CD4-positive, CD25-positive, alpha-beta regulatory T cell (primary cell): ENCODE measurements around the gene CIROP. TPM values are rescaled to one million over a fixed set of nuclear protein-coding genes. Genes with fewer than 3 reads are reported as not detected.

Source experiments
- ATAC-seq, 2 donors: fragments of 150-1000 bp; cut with Tn5 transposase; one replicate each; pipeline ENCODE4 v1.10.0; 2021; ENCODE audit warnings: low read depth in 2 of 2, moderate number of reproducible peaks in 2 of 2, moderate library complexity in 1 of 2
- DNase-seq, 3 donors: peaks; one replicate each; pipeline versions ENCODE4 v3.0.0 to v3.0.0-alpha.2; 2012 to 2022; ENCODE audit warnings: mixed read lengths in 1 of 3
- H3K27ac ChIP-seq: one replicate; pipeline ENCODE4 v1.7.0; 2013; ENCODE audit warnings: mild to moderate bottlenecking, low read length; ENCODE audit not compliant: insufficient read depth, poor library complexity, severe bottlenecking
- H3K27me3 ChIP-seq: one replicate; pipeline ENCODE4 v1.7.0; 2013; ENCODE audit warnings: low read length; ENCODE audit not compliant: control insufficient read depth, insufficient read depth
- H3K36me3 ChIP-seq: one replicate; pipeline ENCODE4 v1.7.0; 2013; ENCODE audit warnings: mild to moderate bottlenecking, low read length, moderate library complexity; ENCODE audit not compliant: control insufficient read depth, insufficient read depth
- H3K4me1 ChIP-seq: 2 replicates; pipeline ENCODE4 v1.7.0; 2013; ENCODE audit warnings: mild to moderate bottlenecking, low read length; ENCODE audit not compliant: insufficient read depth, control insufficient read depth, poor library complexity, severe bottlenecking
- H3K4me3 ChIP-seq: one replicate; pipeline ENCODE4 v1.7.0; 2013; ENCODE audit warnings: low read depth, mild to moderate bottlenecking, low read length, moderate library complexity
- H3K9me3 ChIP-seq, 2 experiments: 1 replicate in 1 of 2; 2 replicates in 1 of 2; pipeline ENCODE4 v1.7.0; 2013; ENCODE audit warnings: low read length in 2 of 2, mild to moderate bottlenecking in 1 of 2, moderate library complexity in 1 of 2; ENCODE audit not compliant: control insufficient read depth in 2 of 2
- H3K27ac Mint-ChIP-seq, 3 donors: one replicate each; pipeline ENCODE4 v1.8.0; 2020 to 2022; ENCODE audit warnings: mild to moderate bottlenecking in 3 of 3, mixed read lengths in 3 of 3, moderate library complexity in 2 of 3
- H3K27me3 Mint-ChIP-seq: one replicate; pipeline ENCODE4 v1.8.0; 2022; ENCODE audit warnings: mild to moderate bottlenecking, mixed read lengths
- H3K36me3 Mint-ChIP-seq: one replicate; pipeline ENCODE4 v1.8.0; 2020; ENCODE audit warnings: mixed read lengths
- H3K4me1 Mint-ChIP-seq, 4 donors: one replicate each; pipeline ENCODE4 v1.8.0; 2020 to 2022; ENCODE audit warnings: mixed read lengths in 4 of 4, mild to moderate bottlenecking in 1 of 4
- H3K4me3 Mint-ChIP-seq, 4 donors: one replicate each; pipeline ENCODE4 v1.8.0; 2020 to 2022; ENCODE audit warnings: mild to moderate bottlenecking in 4 of 4, mixed read lengths in 4 of 4, moderate library complexity in 3 of 4
- H3K9me3 Mint-ChIP-seq, 7 donors: one replicate each; pipeline ENCODE4 v1.8.0; 2020 to 2022; ENCODE audit warnings: mixed read lengths in 7 of 7, mild to moderate bottlenecking in 3 of 7, moderate library complexity in 2 of 7
- polyA plus RNA-seq, 4 donors: library from polyadenylated mRNA; unstranded; fragments of 300-500 nt; fragmentation: Illumina TruSeq; gene quantifications; one replicate each; pipeline ENCODE4 v1.2.3, GENCODE V29; 2021
- total RNA-seq: library from RNA; stranded (reverse); gene quantifications from one replicate; pipeline ENCODE4 v1.2.3, GENCODE V29; 2022

CIROP gene
- total and polyA plus RNA-seq, 5 donors from 2014 or later, result 0.23 TPM; not detected in 4

- Histone ChIP-seq H3K4me3 (no peak overlapping the region), H3K4me1 (no peaks in the 10 kb centered on the region), H3K36me3 (no peaks in the 10 kb centered on the region), H3K27me3 (peaks cover 11% of the 10 kb centered on the region), H3K9me3 (no peaks in the 10 kb centered on the region), H3K27ac (no peak overlapping the region)
- DNase-seq, result no peak
- H3K27me3 Mint-ChIP-seq, result peaks cover 11% of the 10 kb centered on the region
- ATAC-seq, result no peak
- H3K36me3 Mint-ChIP-seq, result no peaks in the 10 kb centered on the region
- H3K9me3 Mint-ChIP-seq, result peaks cover 0 to 1% (median 0%) of the 10 kb centered on the region in 7 donors
- H3K27ac Mint-ChIP-seq, result no peak overlapping the region
- H3K4me1 Mint-ChIP-seq, result no peaks in the 10 kb centered on the region
- no peak overlapping the region for H3K4me3 Mint-ChIP-seq
Measured at GRCh38 chr14:23146351-23146910, 41.6 kb upstream of the CIROP start.

- no peak overlapping the region for H3K27ac Mint-ChIP-seq
- Histone ChIP-seq H3K27ac (no peak overlapping the region), H3K9me3 (no peaks in the 10 kb centered on the region), H3K4me1 (no peaks in the 10 kb centered on the region), H3K36me3 (no peaks in the 10 kb centered on the region), H3K27me3 (peaks cover 11% of the 10 kb centered on the region), H3K4me3 (no peak overlapping the region)
- H3K4me3 Mint-ChIP-seq, result no peak overlapping the region
- H3K36me3 Mint-ChIP-seq, result no peaks in the 10 kb centered on the region
- peaks cover 0 to 1% (median 0%) of the 10 kb centered on the region in 7 donors for H3K9me3 Mint-ChIP-seq
- DNase-seq (no peak), ATAC-seq (no peak)
- no peaks in the 10 kb centered on the region for H3K4me1 Mint-ChIP-seq
- H3K27me3 Mint-ChIP-seq, result peaks cover 11% of the 10 kb centered on the region
Measured at GRCh38 chr14:23145794-23146350, 41.1 kb upstream of the CIROP start.

- no peaks in the 10 kb centered on the region for H3K36me3 Mint-ChIP-seq
- H3K27ac ChIP-seq, result no peak overlapping the region
- H3K9me3 Mint-ChIP-seq, result no peaks in the 10 kb centered on the region
- no peaks in the 10 kb centered on the region for H3K36me3 ChIP-seq
- H3K4me1 ChIP-seq, result no peaks in the 10 kb centered on the region
- H3K4me3 ChIP-seq, result no peak overlapping the region
- peaks cover 11% of the 10 kb centered on the region for H3K27me3 ChIP-seq
- no peaks in the 10 kb centered on the region for H3K4me1 Mint-ChIP-seq
- H3K27ac Mint-ChIP-seq, result no peak overlapping the region
- H3K4me3 Mint-ChIP-seq, result no peak overlapping the region
- ATAC-seq (no peak), DNase-seq (no peak)
- H3K9me3 ChIP-seq, result no peaks in the 10 kb centered on the region
- peaks cover 5% of the 10 kb centered on the region for H3K27me3 Mint-ChIP-seq
Measured at GRCh38 chr14:23143911-23144310, 39.1 kb upstream of the CIROP start.

GRCh38 chr14:23142826-23143225 lies 38.0 kb upstream of the CIROP start:
- Mint-ChIP-seq H3K27ac (no peak overlapping the region), H3K9me3 (no peaks in the 10 kb centered on the region), H3K4me3 (no peak overlapping the region), H3K4me1 (no peaks in the 10 kb centered on the region), H3K27me3 (peaks cover 5% of the 10 kb centered on the region), H3K36me3 (no peaks in the 10 kb centered on the region)
- Histone ChIP-seq H3K36me3 (no peaks in the 10 kb centered on the region), H3K4me3 (no peak overlapping the region), H3K4me1 (no peaks in the 10 kb centered on the region), H3K27ac (no peak overlapping the region), H3K27me3 (peaks cover 11% of the 10 kb centered on the region), H3K9me3 (no peaks in the 10 kb centered on the region)
- no peak for ATAC-seq
- no peak for DNase-seq

- Histone ChIP-seq H3K4me3 (no peak overlapping the region), H3K9me3 (no peaks in the 10 kb centered on the region), H3K27me3 (peaks cover 11% of the 10 kb centered on the region), H3K36me3 (no peaks in the 10 kb centered on the region), H3K4me1 (no peaks in the 10 kb centered on the region), H3K27ac (no peak overlapping the region)
- Mint-ChIP-seq H3K27ac (no peak overlapping the region), H3K4me3 (no peak overlapping the region), H3K4me1 (no peaks in the 10 kb centered on the region), H3K36me3 (no peaks in the 10 kb centered on the region), H3K9me3 (no peaks in the 10 kb centered on the region), H3K27me3 (peaks cover 5% of the 10 kb centered on the region)
- ATAC-seq (no peak), DNase-seq (no peak)
Measured at GRCh38 chr14:23141706-23142444, 37.1 kb upstream of the CIROP start.

GRCh38 chr14:23140371-23140770 lies 35.6 kb upstream of the CIROP start:
- H3K27me3 ChIP-seq, result peaks cover 8% of the 10 kb centered on the region
- H3K4me1 ChIP-seq, result no peaks in the 10 kb centered on the region
- H3K4me3 ChIP-seq, result no peak overlapping the region
- H3K27ac Mint-ChIP-seq, result no peak overlapping the region
- H3K36me3 ChIP-seq, result no peaks in the 10 kb centered on the region
- no peaks in the 10 kb centered on the region for H3K36me3 Mint-ChIP-seq
- H3K9me3 ChIP-seq, result no peaks in the 10 kb centered on the region
- H3K4me3 Mint-ChIP-seq, result no peak overlapping the region
- H3K9me3 Mint-ChIP-seq, result no peaks in the 10 kb centered on the region
- DNase-seq (no peak), ATAC-seq (no peak)
- no peak overlapping the region for H3K27ac ChIP-seq
- H3K27me3 Mint-ChIP-seq, result peaks cover 5% of the 10 kb centered on the region
- no peaks in the 10 kb centered on the region for H3K4me1 Mint-ChIP-seq

- Histone ChIP-seq H3K27me3 (peaks cover 8% of the 10 kb centered on the region), H3K27ac (no peak overlapping the region), H3K4me1 (no peaks in the 10 kb centered on the region), H3K9me3 (no peaks in the 10 kb centered on the region), H3K36me3 (no peaks in the 10 kb centered on the region), H3K4me3 (no peak overlapping the region)
- DNase-seq (no peak), ATAC-seq (no peak)
- Mint-ChIP-seq H3K27me3 (peaks cover 5% of the 10 kb centered on the region), H3K4me1 (no peaks in the 10 kb centered on the region), H3K27ac (peak overlapping the region in 1 of 3 donors; percentile 90), H3K36me3 (no peaks in the 10 kb centered on the region), H3K4me3 (no peak overlapping the region), H3K9me3 (no peaks in the 10 kb centered on the region)
Measured at GRCh38 chr14:23139874-23140273, 35.1 kb upstream of the CIROP start.
